Astrocyte of the hippocampus (primary cell): ENCODE measurements around the gene KLHL2.
"Not testable (repeated sequence)": the region's sequence is repeated elsewhere in the genome, so short reads cannot be mapped to it uniquely, and the experiment has no call there.

Experiments used
- DNase-seq: peaks from one replicate; pipeline ENCODE4 v3.0.0; 2011; ENCODE audit warnings: low read depth, low spot score

The KLHL2 gene

GRCh38 chr4:165201806-165202205 is 5.6 kb upstream of the KLHL2 start:
- DNase-seq = no peak

- DNase-seq = no peak
Measured at GRCh38 chr4:165203541-165204461, 3.6 kb upstream of the KLHL2 start.

- peak; percentile 35 for DNase-seq
Measured at GRCh38 chr4:165204462-165204830, 2.9 kb upstream of the KLHL2 start.

GRCh38 chr4:165207016-165207430 is 338 bp upstream of the KLHL2 start:
- peak; percentile 61 for DNase-seq

GRCh38 chr4:165208221-165208652 is 876 bp downstream of the KLHL2 start:
- DNase-seq = peak; percentile 52

- peak; percentile 71 for DNase-seq
Measured at GRCh38 chr4:165208741-165209388, 1.5 kb downstream of the KLHL2 start.

- DNase-seq = peak; percentile 7
Measured at GRCh38 chr4:165209796-165210195, 2.4 kb downstream of the KLHL2 start.

- peak; percentile 5 for DNase-seq
Measured at GRCh38 chr4:165210566-165210965, 3.2 kb downstream of the KLHL2 start.

- not testable (repeated sequence) for DNase-seq
Measured at GRCh38 chr4:165212647-165213046, 5.3 kb downstream of the KLHL2 start.

- not testable (repeated sequence) for DNase-seq
Measured at GRCh38 chr4:165213404-165213803, 6.0 kb downstream of the KLHL2 start.

GRCh38 chr4:165213991-165214709 is 6.8 kb downstream of the KLHL2 start:
- DNase-seq = peak; percentile 25

- peak; percentile 82 for DNase-seq
Measured at GRCh38 chr4:165215034-165215751, 7.8 kb downstream of the KLHL2 start.

- DNase-seq = peak; percentile 29
Measured at GRCh38 chr4:165215761-165216487, 8.6 kb downstream of the KLHL2 start.

- no peak for DNase-seq
Measured at GRCh38 chr4:165217325-165217724, 10.0 kb downstream of the KLHL2 start.

- not testable (repeated sequence) for DNase-seq
Measured at GRCh38 chr4:165221306-165221705, 13.9 kb downstream of the KLHL2 start.

- DNase-seq = peak; percentile 28
Measured at GRCh38 chr4:165221993-165222650, 14.8 kb downstream of the KLHL2 start.

GRCh38 chr4:165222651-165222994 is 15.3 kb downstream of the KLHL2 start:
- DNase-seq = peak; percentile 11

- DNase-seq = not testable (repeated sequence)
Measured at GRCh38 chr4:165227401-165227800, 20.0 kb downstream of the KLHL2 start.

GRCh38 chr4:165229490-165230200 is 22.3 kb downstream of the KLHL2 start:
- peak; percentile 15 for DNase-seq
